MM.1S (cell line): ENCODE data around the gene FBLN7.

ENCODE experiments used
- CTCF ChIP-seq: fragments of 300-600 bp; sonication (generic); IDR thresholded peaks from 2 replicates; pipeline ENCODE4 v1.5.1; 2016; ENCODE audit warnings: antibody characterized with exemption, low read length, mixed read lengths
- EZH2 ChIP-seq: fragments of 300-600 bp; sonication (generic); optimal IDR thresholded peaks from 2 replicates; pipeline ENCODE3; 2017; ENCODE audit warnings: low read depth, mild to moderate bottlenecking, antibody characterized with exemption, low read length, mixed read lengths
- EZH2phosphoT487 ChIP-seq: fragments of 300-600 bp; sonication (generic); IDR thresholded peaks from 2 replicates; pipeline ENCODE4 v1.6.1; 2018; ENCODE audit warnings: antibody characterized with exemption, low read length

GRCh38 chr2:112136096-112136495 is 2.1 kb upstream of the FBLN7 start:
- no peak for TF ChIP-seq CTCF
- no peak for TF ChIP-seq EZH2phosphoT487
- TF ChIP-seq EZH2: no peak
